Prostate gland (tissue), 2 donors: ENCODE results near the gene SNAPC2.
"Not testable (repeated sequence)": the region's sequence is repeated elsewhere in the genome, so short reads cannot be mapped to it uniquely, and the experiment has no call there.

Source experiments
- CTCF ChIP-seq, 4 experiments: fragments of 200-600 bp in 2 of 4; fragments of 450-650 bp in 2 of 4; sonication (generic) in 2 of 4; IDR thresholded peaks; 1 replicate in 3 of 4; 2 replicates in 1 of 4; pipeline ENCODE4 v1.5.1; 2016 to 2019; ENCODE audit warnings: antibody characterized with exemption in 4 of 4, mild to moderate bottlenecking in 2 of 4, moderate library complexity in 2 of 4
- POLR2A ChIP-seq: fragments of 450-650 bp; IDR thresholded peaks from one replicate; pipeline ENCODE4 v1.6.1; 2016; ENCODE audit warnings: antibody characterized with exemption, mild to moderate bottlenecking

GRCh38 chr19:7930030-7930429, 9.9 kb downstream of the SNAPC2 start:
- TF ChIP-seq CTCF (IDR thresholded peaks at IDR 0.05); POLR2A: not testable (repeated sequence)
